Mucosa of gallbladder (tissue), 1 donor: Measurements from ENCODE around the gene LARP1. TPM values are rescaled to one million over a fixed set of nuclear protein-coding genes. Genes with fewer than 3 reads are reported as not detected.
"Not testable (repeated sequence)": the region's sequence is repeated elsewhere in the genome, so short reads cannot be mapped to it uniquely, and the experiment has no call there.

Experiments used
- DNase-seq: peaks from one replicate; pipeline ENCODE4 v3.0.0-alpha.2; 2020; ENCODE audit warnings: low spot score
- total RNA-seq: library from RNA; stranded (reverse); gene quantifications from one replicate; pipeline ENCODE4 v1.2.1, GENCODE V29; 2021
- donor health status: DM: no; HTN: no; CAD: no.

LARP1 gene
- total RNA-seq, 1 donor from 2014 or later: 190 TPM

GRCh38 chr5:154759868-154760267 lies 4.7 kb downstream of the LARP1 start:
- DNase-seq: not testable (repeated sequence)

GRCh38 chr5:154761046-154761736 lies 6.0 kb downstream of the LARP1 start:
- no peak for DNase-seq

DNA sequence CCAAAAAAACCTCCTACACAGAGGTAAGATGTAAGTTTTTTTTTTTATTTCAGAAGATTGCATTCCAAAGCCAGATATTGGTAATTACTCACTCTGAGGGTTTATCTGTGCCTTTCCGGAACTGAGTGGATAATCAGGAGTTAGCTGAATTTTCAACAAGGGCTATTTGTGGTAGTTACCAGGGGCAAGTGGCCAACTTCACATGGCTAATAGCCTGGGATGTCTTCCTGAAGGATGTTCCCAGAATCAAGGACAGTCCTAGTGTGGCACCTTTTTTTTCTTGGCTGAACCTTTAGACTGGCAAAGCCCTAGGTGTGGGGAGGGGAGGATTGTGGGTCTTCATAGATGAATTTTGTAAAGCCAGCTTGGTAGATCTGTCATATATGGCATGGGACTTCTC lies 7.1 kb downstream of the LARP1 start:
- DNase-seq: no peak

DNA sequence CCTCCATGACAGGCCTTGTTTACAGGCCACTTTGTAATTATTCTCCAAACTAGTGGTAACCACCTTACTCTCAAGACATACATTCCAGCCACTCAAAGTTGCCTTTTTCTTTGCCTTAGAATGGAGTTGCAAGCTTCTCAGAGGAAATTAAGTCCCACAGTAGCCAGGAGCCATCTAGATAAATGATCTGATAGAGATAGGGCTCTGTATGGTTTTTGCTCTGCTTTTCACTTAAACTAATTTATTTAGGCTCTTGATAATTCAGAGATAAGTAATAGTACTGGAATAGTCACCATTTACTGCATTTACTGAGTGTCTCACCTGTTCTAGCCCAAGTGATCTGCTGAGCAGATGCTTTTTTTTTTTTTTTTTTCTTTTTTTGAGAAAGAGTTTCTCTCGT lies 7.5 kb downstream of the LARP1 start:
- no peak for DNase-seq

GRCh38 chr5:154764967-154765366 lies 9.8 kb downstream of the LARP1 start:
- DNase-seq: no peak

DNA sequence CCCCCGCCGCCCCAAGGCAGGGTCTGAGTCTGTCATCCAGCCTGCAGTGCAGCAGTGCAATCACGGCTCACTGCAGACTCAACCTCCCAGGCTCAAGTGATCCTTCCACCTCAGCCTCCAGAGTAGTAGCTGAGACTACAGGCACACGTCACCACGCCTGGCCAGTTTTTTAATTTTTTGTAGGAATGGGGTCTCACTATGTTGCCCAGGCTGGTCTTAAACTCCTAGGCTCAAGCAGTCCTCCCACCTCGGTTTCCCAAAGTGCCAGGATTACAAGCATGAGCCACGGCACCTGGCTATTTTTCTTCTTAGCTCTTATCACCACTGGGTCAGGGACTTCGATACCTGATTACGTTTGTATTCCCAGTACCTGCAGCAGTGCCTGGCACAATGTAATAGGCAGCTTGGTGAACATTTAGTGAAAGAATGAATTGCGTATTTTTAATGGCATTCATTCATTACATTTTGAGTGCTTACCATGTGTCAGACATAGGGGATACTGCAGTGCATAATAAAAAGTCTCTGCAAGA lies 10.3 kb downstream of the LARP1 start:
- DNase-seq: no peak

- no peak for DNase-seq
These were observed 11.5 kb downstream of the LARP1 start for GRCh38 chr5:154766558-154767281.

DNA sequence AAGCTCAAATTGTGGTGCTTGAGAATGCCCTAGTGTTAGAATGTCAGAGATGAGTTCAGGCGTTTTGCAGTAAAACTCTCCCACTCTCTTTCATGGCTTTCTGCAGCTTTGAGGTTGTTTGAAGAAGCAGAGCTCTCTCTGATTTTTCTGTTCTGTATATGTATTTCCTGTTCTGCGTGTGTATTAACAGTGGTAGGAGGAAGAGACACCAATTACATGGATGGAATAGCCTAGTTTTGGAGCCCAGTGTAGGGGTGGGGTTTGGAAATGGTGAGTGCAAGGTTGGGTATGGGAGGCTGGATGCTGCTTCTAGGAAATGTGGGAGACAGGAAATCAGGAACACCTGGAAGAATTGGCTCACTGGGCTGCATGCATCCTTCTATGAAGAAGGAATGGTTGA lies 12.4 kb downstream of the LARP1 start:
- no peak for DNase-seq

- DNase-seq: no peak
These were observed 13.0 kb downstream of the LARP1 start for GRCh38 chr5:154768207-154768606.

GRCh38 chr5:154770111-154770510 lies 14.9 kb downstream of the LARP1 start:
- DNase-seq: no peak

DNA sequence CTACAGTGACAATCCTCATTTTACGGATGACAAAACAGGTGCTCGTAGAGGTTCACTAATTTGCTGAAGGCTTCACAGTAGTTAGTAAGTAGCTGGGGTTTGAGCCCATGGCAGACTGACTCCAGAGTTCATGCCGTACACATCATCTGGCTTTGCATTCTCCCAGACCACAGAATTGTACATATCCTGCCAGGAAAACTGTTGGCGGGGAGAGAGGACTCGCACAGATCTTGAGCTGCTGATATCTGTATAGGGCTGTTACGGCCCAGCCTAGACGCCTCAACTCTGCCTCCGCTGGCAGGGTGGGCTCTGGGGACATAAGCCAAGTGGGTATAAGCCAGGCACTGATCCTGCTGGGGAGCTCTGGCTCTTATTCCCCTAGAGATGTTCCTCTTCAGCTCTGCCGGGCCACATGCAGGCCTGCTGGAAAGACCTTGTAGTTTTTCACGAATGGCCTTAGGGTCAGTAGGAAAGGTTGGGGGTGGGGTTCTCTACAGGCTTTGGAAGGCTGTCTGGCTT lies 16.3 kb downstream of the LARP1 start:
- peak; percentile 29 for DNase-seq

DNA sequence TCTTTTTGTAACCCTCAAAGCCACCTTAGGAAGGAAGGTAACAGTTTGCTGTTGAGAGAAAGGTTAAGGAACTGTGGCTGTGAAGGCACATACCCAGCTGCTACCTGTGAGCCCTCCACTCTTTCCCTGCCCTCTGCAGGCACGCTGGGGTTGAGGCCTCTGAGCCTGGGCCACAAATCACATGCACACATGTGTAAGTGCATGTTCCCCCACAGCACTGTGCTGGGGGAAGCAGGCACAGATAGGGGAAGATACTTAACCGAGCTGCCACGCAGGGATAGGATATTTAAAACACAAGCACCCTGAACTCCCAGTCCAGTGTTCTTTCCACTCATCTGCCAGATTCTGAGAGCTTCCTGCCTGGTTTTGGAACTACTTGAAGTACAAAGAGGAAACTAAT lies 18.1 kb downstream of the LARP1 start:
- no peak for DNase-seq

DNA sequence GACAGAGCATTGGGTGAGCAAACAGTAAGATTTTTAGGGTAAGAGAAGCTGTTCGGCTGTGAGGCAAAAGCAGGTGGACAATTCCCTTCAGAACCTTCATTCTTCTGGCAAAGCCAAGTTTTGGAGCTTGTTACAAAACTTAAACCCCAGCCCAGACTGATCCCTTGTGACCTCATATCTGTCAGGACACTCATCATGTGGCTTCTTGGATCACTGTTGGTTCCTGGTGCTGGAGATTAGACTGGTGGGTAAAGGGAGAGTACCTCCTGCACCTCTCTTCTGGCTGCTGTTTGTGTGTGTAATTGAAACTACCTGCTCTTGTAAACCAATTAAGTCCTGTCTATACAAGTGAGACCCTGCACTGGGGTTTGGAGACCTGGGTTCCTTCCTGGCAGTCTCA lies 21.0 kb downstream of the LARP1 start:
- no peak for DNase-seq

GRCh38 chr5:154778534-154778933 lies 23.4 kb downstream of the LARP1 start:
- DNase-seq: no peak

DNA sequence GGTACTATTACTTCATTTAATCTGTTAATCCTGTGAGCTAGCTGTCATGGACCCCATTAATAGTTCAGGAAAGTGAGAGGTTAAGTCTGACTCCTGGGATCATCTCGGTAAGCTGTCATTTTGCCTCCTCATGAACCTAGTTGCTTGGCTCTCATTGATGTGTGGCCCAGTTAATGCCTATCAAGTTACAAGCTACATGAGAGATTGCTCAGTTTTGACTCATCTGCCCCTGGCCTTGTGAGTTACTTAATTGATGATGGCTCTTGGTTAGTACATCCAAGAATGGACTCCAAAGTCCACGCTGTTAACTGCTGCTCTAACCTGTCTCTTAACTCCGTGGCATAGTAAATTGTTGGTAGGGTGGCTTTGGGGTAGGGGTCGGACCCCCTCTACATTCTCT lies 23.9 kb downstream of the LARP1 start:
- peak; percentile 32 for DNase-seq

DNA sequence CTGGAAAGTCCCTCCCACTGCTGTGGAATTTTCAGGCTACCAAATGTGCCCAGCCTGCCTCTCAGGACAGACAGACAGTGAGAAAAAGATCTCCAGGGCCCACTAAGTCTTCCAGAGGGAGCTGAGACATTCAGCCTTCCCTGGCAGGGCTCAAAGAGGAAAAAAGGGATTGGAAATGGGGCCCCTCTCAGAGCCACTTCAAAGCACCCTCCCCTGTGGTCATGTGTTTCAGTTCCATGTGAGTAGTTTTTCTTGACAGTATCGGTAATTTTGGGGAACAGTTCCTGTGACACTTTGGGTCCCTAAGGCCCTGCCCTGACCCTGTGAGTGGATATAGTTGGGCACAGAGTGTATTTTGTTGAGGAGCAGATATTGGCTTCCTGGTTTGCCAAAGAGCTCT lies 25.0 kb downstream of the LARP1 start:
- DNase-seq: no peak

DNA sequence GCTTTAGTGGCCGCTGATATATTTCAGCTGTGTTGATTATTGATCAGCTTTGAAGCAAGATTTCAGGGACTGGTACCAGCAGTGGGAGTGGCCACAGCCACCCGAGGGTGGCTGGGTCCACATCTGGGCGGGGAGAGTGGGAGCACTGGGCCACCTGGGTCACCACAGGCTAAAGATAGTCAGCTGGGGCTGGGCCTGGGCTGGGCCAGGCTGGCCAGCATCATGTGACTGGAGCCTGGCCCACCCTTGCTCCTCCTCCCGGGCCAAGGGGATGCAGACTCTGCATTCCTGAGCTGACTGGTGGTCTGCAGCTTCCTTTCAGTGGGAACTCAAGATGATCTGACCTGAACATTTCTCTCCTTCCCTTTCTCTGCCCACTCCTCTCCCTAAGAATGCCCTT lies 27.1 kb downstream of the LARP1 start:
- DNase-seq: peak; percentile 44

- DNase-seq: no peak
These were observed 27.8 kb downstream of the LARP1 start for GRCh38 chr5:154782812-154783592.

GRCh38 chr5:154783774-154784460 lies 28.7 kb downstream of the LARP1 start:
- DNase-seq: no peak

- DNase-seq: no peak
These were observed 29.7 kb downstream of the LARP1 start for GRCh38 chr5:154784856-154785255.

DNA sequence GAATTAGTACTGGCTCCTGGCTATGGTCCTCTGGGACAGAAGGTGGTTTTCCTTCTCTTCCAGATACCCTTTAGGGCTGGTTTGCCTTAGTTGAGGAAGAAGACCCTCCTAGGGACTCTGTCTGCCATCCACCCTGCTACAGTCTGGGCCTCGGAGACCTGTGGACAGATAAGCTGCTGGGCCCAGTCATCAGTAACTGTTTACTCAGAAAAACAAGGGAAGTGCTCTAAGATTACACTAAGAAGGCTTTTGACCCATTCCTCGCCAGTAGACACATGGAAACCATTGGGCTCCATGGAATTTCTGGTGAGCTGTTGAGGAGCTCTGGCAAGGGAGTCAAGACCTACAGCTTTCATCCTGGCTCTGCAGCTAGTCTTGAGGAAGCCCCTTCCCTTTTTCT lies 31.2 kb downstream of the LARP1 start:
- no peak for DNase-seq

- DNase-seq: no peak
These were observed 33.0 kb downstream of the LARP1 start for GRCh38 chr5:154788212-154788611.
